Measurements from ENCODE around the gene NOTUM. TPM values are rescaled to one million over a fixed set of nuclear protein-coding genes. Genes with fewer than 3 reads are reported as not detected.

Gene NOTUM
- total and polyA plus RNA-seq, 2 experiments from 2014 or later, result 4.2 to 7.4 TPM

- Histone ChIP-seq H3K4me1 (ENCODE audit: low read depth) (peaks cover 15% of the 10 kb centered on the region), H3K27me3 (no peaks in the 10 kb centered on the region), H3K4me3 (peak within 1 kb of the TSS; percentile 99), H3K36me3 (peaks cover 19% of the 10 kb centered on the region), H3K9me3 (ENCODE audit: low read depth) (no peaks in the 10 kb centered on the region), H3K27ac (peak within 1 kb of the TSS; percentile 30)
- peak; percentile 75 to 87 for DNase-seq (ENCODE audit: low read depth in 1 of 2, low spot score in 1 of 2)
- TF ChIP-seq CTCF (IDR thresholded peaks at IDR 0.05; ENCODE audit: low read depth, low read length), result no peak
Observed at GRCh38 chr17:81917565-81918332, 43.2 kb downstream of the NOTUM start, which contains the start of gene SIRT7. Gene SIRT7 (minus strand): TSS chr17:81918176. CDS start chr17:81918131, 45 bp downstream.

- H3K27ac ChIP-seq, result no peak overlapping the region
- peaks cover 13% of the 10 kb centered on the region for H3K36me3 ChIP-seq
- H3K27me3 ChIP-seq, result no peaks in the 10 kb centered on the region
- H3K4me3 ChIP-seq, result no peak overlapping the region
- no peak for DNase-seq (ENCODE audit: low read depth in 1 of 2, low spot score in 1 of 2)
- no peaks in the 10 kb centered on the region for H3K9me3 ChIP-seq (ENCODE audit: low read depth)
- H3K4me1 ChIP-seq (ENCODE audit: low read depth), result peaks cover 12% of the 10 kb centered on the region
- no peak for TF ChIP-seq CTCF (IDR thresholded peaks at IDR 0.05; ENCODE audit: low read depth, low read length)
Observed at GRCh38 chr17:81916234-81917001, 44.6 kb downstream of the NOTUM start.

- no peak for TF ChIP-seq CTCF (IDR thresholded peaks at IDR 0.05; ENCODE audit: low read depth, low read length)
- Histone ChIP-seq H3K36me3 (peaks cover 13% of the 10 kb centered on the region), H3K27ac (no peak overlapping the region)
Observed at GRCh38 chr17:81915331-81915730, 45.7 kb downstream of the NOTUM start.

GRCh38 chr17:81914103-81914850 is 46.7 kb downstream of the NOTUM start:
- Histone ChIP-seq H3K4me3 (no peak overlapping the region), H3K4me1 (ENCODE audit: low read depth) (peaks cover 20% of the 10 kb centered on the region), H3K36me3 (peaks cover 13% of the 10 kb centered on the region), H3K27me3 (no peaks in the 10 kb centered on the region), H3K9me3 (ENCODE audit: low read depth) (no peaks in the 10 kb centered on the region), H3K27ac (no peak overlapping the region)
- DNase-seq (ENCODE audit: low read depth in 1 of 2, low spot score in 1 of 2), result no peak
- no peak for TF ChIP-seq CTCF (IDR thresholded peaks at IDR 0.05; ENCODE audit: low read depth, low read length)

More at GRCh38 chr17:81915331-81915730, 45.7 kb downstream of the NOTUM start:
- no peak for DNase-seq (ENCODE audit: low read depth in 1 of 2, low spot score in 1 of 2)
- H3K4me1 ChIP-seq (ENCODE audit: low read depth), result peaks cover 13% of the 10 kb centered on the region
- no peak overlapping the region for H3K4me3 ChIP-seq
- no peaks in the 10 kb centered on the region for H3K27me3 ChIP-seq
- H3K9me3 ChIP-seq (ENCODE audit: low read depth), result no peaks in the 10 kb centered on the region

- H3K36me3 ChIP-seq, result peaks cover 13% of the 10 kb centered on the region
- no peak for TF ChIP-seq CTCF (IDR thresholded peaks at IDR 0.05; ENCODE audit: low read depth, low read length)
- H3K4me1 ChIP-seq (ENCODE audit: low read depth), result peaks cover 20% of the 10 kb centered on the region
Observed at GRCh38 chr17:81913394-81914102, 47.4 kb downstream of the NOTUM start.

More at GRCh38 chr17:81913394-81914102, 47.4 kb downstream of the NOTUM start:
- Histone ChIP-seq H3K4me3 (no peak overlapping the region), H3K9me3 (ENCODE audit: low read depth) (no peaks in the 10 kb centered on the region), H3K27me3 (no peaks in the 10 kb centered on the region), H3K27ac (no peak overlapping the region)
- no peak for DNase-seq (ENCODE audit: low read depth in 1 of 2, low spot score in 1 of 2)

Data from cardiac muscle cell (in vitro differentiated cells and primary cell).